ENCODE measurements around the gene PSEN2.
"Not testable (repeated sequence)": the region's sequence is repeated elsewhere in the genome, so short reads cannot be mapped to it uniquely, and the experiment has no call there.

DNA sequence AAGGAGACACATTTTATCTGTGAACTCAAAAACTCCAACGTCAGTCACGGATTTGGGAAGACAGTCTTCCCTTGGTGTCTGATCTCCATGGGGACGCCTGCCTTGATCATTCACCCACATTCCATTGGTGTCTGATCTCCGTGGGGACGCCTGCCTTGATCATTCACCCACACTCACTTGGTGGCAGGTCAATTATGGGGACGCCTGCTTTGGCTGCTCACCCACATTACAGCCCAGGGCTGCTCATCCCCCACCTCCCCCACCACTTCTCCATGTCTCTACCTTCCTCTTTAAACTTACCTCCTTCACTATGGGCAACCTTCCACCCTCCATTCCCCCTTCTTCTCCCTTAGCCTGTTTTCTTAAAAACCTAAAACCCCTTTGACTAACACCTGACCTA lies 36.2 kb upstream of the PSEN2 start:
- TF ChIP-seq, protein P1, sequence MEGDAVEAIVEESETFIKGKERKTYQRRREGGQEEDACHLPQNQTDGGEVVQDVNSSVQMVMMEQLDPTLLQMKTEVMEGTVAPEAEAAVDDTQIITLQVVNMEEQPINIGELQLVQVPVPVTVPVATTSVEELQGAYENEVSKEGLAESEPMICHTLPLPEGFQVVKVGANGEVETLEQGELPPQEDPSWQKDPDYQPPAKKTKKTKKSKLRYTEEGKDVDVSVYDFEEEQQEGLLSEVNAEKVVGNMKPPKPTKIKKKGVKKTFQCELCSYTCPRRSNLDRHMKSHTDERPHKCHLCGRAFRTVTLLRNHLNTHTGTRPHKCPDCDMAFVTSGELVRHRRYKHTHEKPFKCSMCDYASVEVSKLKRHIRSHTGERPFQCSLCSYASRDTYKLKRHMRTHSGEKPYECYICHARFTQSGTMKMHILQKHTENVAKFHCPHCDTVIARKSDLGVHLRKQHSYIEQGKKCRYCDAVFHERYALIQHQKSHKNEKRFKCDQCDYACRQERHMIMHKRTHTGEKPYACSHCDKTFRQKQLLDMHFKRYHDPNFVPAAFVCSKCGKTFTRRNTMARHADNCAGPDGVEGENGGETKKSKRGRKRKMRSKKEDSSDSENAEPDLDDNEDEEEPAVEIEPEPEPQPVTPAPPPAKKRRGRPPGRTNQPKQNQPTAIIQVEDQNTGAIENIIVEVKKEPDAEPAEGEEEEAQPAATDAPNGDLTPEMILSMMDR (optimal IDR thresholded peaks at IDR 0.05 in 1 of 3, IDR thresholded peaks at IDR 0.05 in 1 of 3, conservative IDR thresholded peaks at IDR 0.05 in 1 of 3; ENCODE audit: extremely low read depth in 1 of 3, insufficient read depth in 2 of 3, low read length in 3 of 3), result not testable (repeated sequence)
- not testable (repeated sequence) for TF ChIP-seq EZH2 (IDR thresholded peaks at IDR 0.05; ENCODE audit: low read length)
